SJSA1 (cell line): Measurements from ENCODE around the gene TOP2A. TPM values are rescaled to one million over a fixed set of nuclear protein-coding genes. Genes with fewer than 3 reads are reported as not detected.

Source experiments
- DNase-seq, 2 experiments: peaks; one replicate each; pipeline ENCODE4 v3.0.0-alpha.2; 2015 to 2020; ENCODE audit warnings: low spot score in 2 of 2, low read depth in 1 of 2
- H3K27ac ChIP-seq: fragments of 250-450 bp; sonication (Bioruptor Pico); 2 replicates; pipeline ENCODE4 v1.5.1; 2020; ENCODE audit warnings: mild to moderate bottlenecking, moderate library complexity
- H3K27me3 ChIP-seq: fragments of 250-450 bp; sonication (Bioruptor Pico); replicated peaks from 2 replicates; pipeline ENCODE4 v1.5.1; 2020; ENCODE audit warnings: mild to moderate bottlenecking, moderate library complexity
- H3K36me3 ChIP-seq: fragments of 250-450 bp; sonication (Bioruptor Pico); 2 replicates; pipeline ENCODE4 v1.5.1; 2020; ENCODE audit warnings: mild to moderate bottlenecking
- H3K4me1 ChIP-seq: fragments of 250-450 bp; sonication (Bioruptor Pico); replicated peaks from 2 replicates; pipeline ENCODE4 v1.6.1; 2021; ENCODE audit warnings: mild to moderate bottlenecking
- H3K4me3 ChIP-seq: fragments of 250-450 bp; sonication (Bioruptor Pico); 2 replicates; pipeline ENCODE4 v1.5.1; 2020; ENCODE audit warnings: mild to moderate bottlenecking
- H3K9me3 ChIP-seq: fragments of 250-450 bp; sonication (Bioruptor Pico); replicated peaks from 2 replicates; pipeline ENCODE4 v1.5.1; 2020; ENCODE audit warnings: mild to moderate bottlenecking
- total RNA-seq: library from RNA; depleted of rRNA; stranded (reverse); fragments of >200 nt; shearing (Covaris generic); gene quantifications from 2 replicates; pipeline ENCODE4 v1.2.3, GENCODE V29; 2014

Gene TOP2A
- total RNA-seq, 1 experiment from 2014 or later, result 389 TPM

DNA sequence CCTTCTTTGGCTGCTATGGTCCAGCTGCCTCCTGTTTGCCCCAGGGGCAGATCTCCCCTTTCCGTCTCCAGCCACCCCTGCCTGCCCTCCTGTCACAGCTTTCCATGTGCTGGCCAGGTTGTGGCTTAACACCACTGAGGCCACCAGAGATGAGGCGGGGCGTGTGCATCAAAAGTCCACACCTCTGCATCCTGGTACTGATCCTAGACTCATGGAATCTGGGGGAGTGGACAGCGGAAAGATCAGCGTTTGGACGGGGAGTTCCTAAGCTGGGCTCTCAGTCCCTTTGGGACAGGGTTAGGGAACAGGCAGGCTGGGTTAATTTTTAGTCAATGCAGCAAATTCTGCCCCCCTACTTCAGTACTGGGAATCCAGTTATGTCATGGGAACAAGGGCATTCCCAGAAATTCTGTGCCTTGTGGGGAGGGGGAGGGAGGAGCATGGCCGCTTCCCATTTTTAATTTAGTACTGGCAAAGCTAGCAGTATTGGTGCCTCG lies 29.5 kb upstream of the TOP2A start:
- H3K36me3 ChIP-seq, result no peaks in the 10 kb centered on the region
- H3K4me3 ChIP-seq, result no peak overlapping the region
- H3K4me1 ChIP-seq, result peaks cover 49% of the 10 kb centered on the region
- H3K27ac ChIP-seq, result no peak overlapping the region
- H3K27me3 ChIP-seq, result no peaks in the 10 kb centered on the region
- no peaks in the 10 kb centered on the region for H3K9me3 ChIP-seq
- no peak for DNase-seq

- no peaks in the 10 kb centered on the region for H3K36me3 ChIP-seq
- H3K4me1 ChIP-seq, result peaks cover 36% of the 10 kb centered on the region
- H3K27ac ChIP-seq, result peak overlapping the region; percentile 72
- no peak overlapping the region for H3K4me3 ChIP-seq
- DNase-seq, result no peak
- no peaks in the 10 kb centered on the region for H3K9me3 ChIP-seq
- no peaks in the 10 kb centered on the region for H3K27me3 ChIP-seq
These were observed 28.2 kb upstream of the TOP2A start for GRCh38 chr17:40445751-40446468.

DNA sequence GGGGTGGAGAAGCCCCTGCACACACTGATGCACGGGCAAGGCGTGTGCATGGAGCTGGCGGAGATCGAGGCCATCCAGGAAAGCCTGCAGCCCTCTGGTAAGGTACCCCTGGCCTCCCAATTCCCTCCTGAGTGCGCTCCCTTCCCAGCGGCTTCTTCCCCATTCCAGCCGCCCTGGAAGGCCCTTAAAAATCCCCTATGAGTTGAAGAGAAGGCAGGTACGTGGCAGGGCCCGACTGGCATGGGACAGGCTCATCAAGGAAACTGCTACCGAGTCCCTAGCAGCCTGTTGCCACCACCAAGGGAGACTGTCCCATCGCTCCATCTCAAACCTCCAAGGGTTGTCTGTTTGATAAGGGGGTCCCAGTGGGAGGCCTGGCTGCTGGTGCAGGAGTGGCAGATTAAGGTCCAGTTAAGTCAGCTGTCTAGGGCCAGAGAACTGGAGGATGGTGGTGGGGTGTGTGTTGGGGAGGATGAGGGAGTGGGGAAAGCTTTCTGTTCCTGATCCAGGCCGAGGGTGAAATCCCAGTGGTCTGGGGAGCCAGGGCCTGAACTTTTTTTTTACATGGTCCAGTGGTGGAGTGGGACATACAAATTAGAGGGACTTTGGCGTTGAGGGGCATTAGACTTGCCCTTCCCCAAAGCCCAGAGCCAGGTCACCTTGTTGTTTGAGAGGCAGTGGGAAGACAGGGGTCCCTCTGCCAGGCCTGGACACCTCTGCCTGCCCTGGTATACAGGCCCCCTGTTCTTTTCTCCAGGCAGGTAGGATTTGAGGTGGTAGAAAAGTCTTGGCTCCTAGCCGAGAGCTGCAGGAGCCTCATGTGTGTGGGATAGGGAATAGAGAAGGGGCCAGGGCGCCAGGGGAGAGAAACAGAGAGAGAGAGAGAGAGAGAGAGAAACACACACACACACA lies 26.5 kb upstream of the TOP2A start:
- peak overlapping the region; percentile 57 for H3K4me3 ChIP-seq
- no peaks in the 10 kb centered on the region for H3K9me3 ChIP-seq
- no peaks in the 10 kb centered on the region for H3K36me3 ChIP-seq
- H3K27ac ChIP-seq, result peak overlapping the region; percentile 72
- H3K27me3 ChIP-seq, result no peaks in the 10 kb centered on the region
- peaks cover 34% of the 10 kb centered on the region for H3K4me1 ChIP-seq
- no peak for DNase-seq

DNA sequence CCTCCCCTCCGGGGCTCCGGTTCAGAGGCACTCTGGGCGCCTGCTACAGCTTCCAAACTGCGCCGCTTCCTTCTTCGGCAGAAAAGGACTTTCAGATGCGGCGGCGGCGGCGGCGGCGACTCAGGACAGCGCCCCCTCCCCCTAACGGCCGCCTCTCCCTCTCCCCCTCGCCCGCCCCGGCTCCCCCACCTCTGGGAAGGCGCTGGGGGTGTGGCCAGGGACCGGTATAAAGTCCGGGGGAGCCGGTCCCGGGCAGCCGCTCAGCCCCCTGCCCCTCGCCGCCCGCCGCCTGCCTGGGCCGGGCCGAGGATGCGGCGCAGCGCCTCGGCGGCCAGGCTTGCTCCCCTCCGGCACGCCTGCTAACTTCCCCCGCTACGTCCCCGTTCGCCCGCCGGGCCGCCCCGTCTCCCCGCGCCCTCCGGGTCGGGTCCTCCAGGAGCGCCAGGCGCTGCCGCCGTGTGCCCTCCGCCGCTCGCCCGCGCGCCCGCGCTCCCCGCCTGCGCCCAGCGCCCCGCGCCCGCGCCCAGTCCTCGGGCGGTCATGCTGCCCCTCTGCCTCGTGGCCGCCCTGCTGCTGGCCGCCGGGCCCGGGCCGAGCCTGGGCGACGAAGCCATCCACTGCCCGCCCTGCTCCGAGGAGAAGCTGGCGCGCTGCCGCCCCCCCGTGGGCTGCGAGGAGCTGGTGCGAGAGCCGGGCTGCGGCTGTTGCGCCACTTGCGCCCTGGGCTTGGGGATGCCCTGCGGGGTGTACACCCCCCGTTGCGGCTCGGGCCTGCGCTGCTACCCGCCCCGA lies 25.7 kb upstream of the TOP2A start, which contains the start of gene IGFBP4:
IGFBP4 (plus strand) TSS at position 255 of the 792 bp plus-strand sequence; CDS start at position 541, 286 bp downstream.
- H3K36me3 ChIP-seq, result no peaks in the 10 kb centered on the region
- peak within 1 kb of the TSS; percentile 45; the same call in 1 of the 2 replicates for H3K27ac ChIP-seq
- H3K27me3 ChIP-seq, result no peaks in the 10 kb centered on the region
- no peaks in the 10 kb centered on the region for H3K9me3 ChIP-seq
- peaks cover 34% of the 10 kb centered on the region for H3K4me1 ChIP-seq
- DNase-seq, result peak; percentile 64 to 81
- H3K4me3 ChIP-seq, result peak within 1 kb of the TSS; percentile 57

- Histone ChIP-seq H3K27me3 (no peaks in the 10 kb centered on the region), H3K36me3 (no peaks in the 10 kb centered on the region), H3K9me3 (no peaks in the 10 kb centered on the region), H3K4me3 (peak overlapping the region; percentile 57), H3K4me1 (peaks cover 34% of the 10 kb centered on the region), H3K27ac (peak overlapping the region; percentile 45; the same call in 1 of the 2 replicates)
- DNase-seq, result peak in 1 of 2 experiments; percentile 45
These were observed 24.9 kb upstream of the TOP2A start for GRCh38 chr17:40442392-40443195.

- Histone ChIP-seq H3K27ac (no peak overlapping the region), H3K4me1 (peaks cover 27% of the 10 kb centered on the region), H3K36me3 (no peaks in the 10 kb centered on the region), H3K27me3 (no peaks in the 10 kb centered on the region), H3K9me3 (no peaks in the 10 kb centered on the region), H3K4me3 (no peak overlapping the region)
- DNase-seq, result no peak
These were observed 22.5 kb upstream of the TOP2A start for GRCh38 chr17:40440166-40440565.

- H3K4me3 ChIP-seq, result no peak overlapping the region
- H3K4me1 ChIP-seq, result no peaks in the 10 kb centered on the region; the same call in none of the 2 replicates
- no peaks in the 10 kb centered on the region for H3K9me3 ChIP-seq
- no peak overlapping the region for H3K27ac ChIP-seq
- DNase-seq, result no peak
- no peaks in the 10 kb centered on the region for H3K36me3 ChIP-seq
- H3K27me3 ChIP-seq, result no peaks in the 10 kb centered on the region
These were observed 19.5 kb upstream of the TOP2A start for GRCh38 chr17:40437095-40437732.

DNA sequence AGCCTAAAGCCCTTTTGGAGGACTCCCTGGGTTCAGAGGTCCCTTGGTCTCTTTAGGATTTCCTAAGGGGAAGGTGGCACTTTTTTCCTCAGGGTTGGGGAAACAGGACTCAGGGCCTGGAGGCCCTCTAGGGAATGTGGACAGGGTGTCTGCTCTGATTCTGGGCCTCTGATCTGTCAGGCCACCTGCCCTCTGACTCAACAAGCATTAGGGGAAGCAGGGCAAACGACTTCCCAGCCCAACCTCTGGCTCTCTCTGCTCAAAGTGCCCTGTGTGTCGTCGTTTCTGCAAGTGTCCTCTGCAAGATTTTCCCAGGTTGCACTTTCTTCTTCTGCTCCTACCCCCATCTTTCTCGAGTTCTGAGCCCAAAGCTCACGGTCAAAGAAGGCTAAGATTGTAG lies 18.9 kb upstream of the TOP2A start:
- H3K27ac ChIP-seq, result no peak overlapping the region
- H3K9me3 ChIP-seq, result no peaks in the 10 kb centered on the region
- no peak for DNase-seq
- no peaks in the 10 kb centered on the region for H3K36me3 ChIP-seq
- H3K4me3 ChIP-seq, result no peak overlapping the region
- H3K4me1 ChIP-seq, result no peaks in the 10 kb centered on the region; the same call in 1 of the 2 replicates
- H3K27me3 ChIP-seq, result no peaks in the 10 kb centered on the region

DNA sequence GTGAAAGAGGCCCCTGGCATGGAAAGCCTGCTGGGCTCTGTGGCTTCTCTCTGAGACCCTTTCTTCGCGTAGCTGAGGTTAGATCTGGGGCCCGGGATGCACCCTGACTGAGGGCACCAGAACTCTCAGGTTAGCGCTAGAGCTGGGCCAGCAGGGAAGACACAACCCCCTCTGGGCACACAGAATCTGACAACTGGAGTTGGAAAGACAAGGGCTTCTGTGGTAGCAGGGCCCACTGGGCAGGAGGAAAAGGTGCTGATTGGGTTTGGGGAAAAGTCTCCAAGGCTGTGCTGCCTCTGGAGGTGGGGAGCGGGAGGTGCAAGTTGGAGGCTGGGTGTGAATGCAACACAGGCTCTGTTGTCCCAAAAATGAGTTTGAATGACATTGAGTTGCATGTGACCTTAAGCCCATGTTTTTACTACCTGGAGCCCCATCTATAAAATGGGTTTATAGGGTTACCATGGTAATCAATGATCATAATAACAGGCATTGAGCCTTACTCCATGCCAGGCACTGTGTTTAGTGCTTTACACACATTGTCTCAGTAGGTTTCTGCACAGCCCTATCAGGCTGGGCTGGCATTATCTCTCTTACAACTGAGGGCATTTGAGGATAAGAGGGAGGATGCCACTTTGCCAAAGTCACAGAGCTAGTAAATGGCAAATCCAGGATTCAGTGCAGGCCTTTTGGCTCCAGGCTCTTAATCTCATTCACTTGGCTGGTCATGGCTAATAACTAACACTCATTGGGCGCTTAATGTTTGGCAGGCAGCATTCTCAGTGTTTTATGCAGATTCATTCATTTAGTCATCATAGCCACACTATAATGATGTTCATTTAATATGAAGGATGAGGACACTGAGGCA lies 16.1 kb upstream of the TOP2A start:
- H3K9me3 ChIP-seq, result no peaks in the 10 kb centered on the region
- no peak overlapping the region for H3K27ac ChIP-seq
- H3K27me3 ChIP-seq, result no peaks in the 10 kb centered on the region
- no peak overlapping the region for H3K4me3 ChIP-seq
- DNase-seq, result no peak
- no peaks in the 10 kb centered on the region; the same call in 1 of the 2 replicates for H3K4me1 ChIP-seq
- H3K36me3 ChIP-seq, result no peaks in the 10 kb centered on the region

DNA sequence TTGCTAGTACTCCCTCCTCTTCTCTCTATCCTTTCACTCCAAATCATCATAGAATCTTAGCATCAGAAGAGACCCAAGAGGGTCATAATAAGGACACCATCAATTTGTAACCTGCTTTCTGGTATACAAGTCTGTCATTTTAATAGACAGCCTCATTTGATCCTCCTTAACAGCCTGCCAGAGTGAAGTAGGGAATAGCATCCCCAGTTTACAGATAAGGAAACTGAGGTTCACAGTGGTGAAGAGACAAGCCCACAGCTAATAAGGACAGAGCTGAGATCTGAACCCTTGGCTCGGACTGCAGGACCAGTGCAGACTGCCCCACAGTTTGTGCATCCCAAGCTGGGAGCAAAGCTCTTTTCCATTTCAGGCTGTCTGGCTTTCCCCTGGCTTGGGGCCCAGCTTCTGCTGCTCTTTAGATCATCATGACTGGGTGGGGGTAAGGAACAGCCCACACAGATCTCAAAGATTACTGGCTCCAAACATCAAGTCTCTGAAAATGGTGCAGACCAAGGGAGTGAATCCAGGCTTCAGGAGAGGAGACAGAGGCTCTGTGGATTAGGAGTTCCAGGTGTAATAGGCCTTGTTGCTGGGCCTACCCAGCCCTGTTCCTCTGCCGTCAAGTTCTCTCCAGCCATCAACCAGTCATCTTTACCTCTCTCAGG lies 15.3 kb upstream of the TOP2A start:
- Histone ChIP-seq H3K9me3 (no peaks in the 10 kb centered on the region), H3K4me1 (no peaks in the 10 kb centered on the region; the same call in 1 of the 2 replicates), H3K27ac (no peak overlapping the region), H3K27me3 (no peaks in the 10 kb centered on the region), H3K4me3 (no peak overlapping the region), H3K36me3 (no peaks in the 10 kb centered on the region)
- DNase-seq, result no peak

GRCh38 chr17:40431231-40431602 lies 13.5 kb upstream of the TOP2A start:
- no peak for DNase-seq
- Histone ChIP-seq H3K36me3 (no peaks in the 10 kb centered on the region), H3K9me3 (no peaks in the 10 kb centered on the region), H3K4me1 (no peaks in the 10 kb centered on the region), H3K27me3 (no peaks in the 10 kb centered on the region), H3K27ac (no peak overlapping the region), H3K4me3 (no peak overlapping the region)
